Cortex of kidney (tissue), 1 donor: Measurements from ENCODE around the gene LRWD1.
"Not testable (repeated sequence)": the region's sequence is repeated elsewhere in the genome, so short reads cannot be mapped to it uniquely, and the experiment has no call there.

Experiments used
- DNase-seq: peaks from one replicate; lab custom pipeline; 2025; lab: John Stamatoyannopoulos, UW

The LRWD1 gene

DNA sequence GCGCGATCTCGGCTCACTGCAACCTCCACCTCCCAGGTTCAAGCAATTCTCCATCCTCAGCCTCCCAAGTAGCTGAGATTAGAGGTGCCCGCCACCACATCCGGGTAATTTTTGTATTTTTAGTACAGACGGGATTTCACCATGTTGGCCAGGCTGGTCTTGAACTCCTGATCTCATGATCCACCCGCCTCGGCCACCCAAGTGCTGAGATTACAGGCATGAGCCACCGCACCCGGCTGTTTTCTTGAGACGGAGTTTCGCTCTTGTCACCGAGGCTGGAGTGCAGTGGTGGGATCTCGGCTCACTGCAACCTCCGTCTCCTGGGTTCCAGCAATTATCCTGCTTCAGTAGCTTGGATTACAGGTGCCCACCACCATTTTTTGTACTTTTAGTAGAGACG is 33.5 kb downstream of the LRWD1 start:
- DNase-seq: not testable (repeated sequence)

DNA sequence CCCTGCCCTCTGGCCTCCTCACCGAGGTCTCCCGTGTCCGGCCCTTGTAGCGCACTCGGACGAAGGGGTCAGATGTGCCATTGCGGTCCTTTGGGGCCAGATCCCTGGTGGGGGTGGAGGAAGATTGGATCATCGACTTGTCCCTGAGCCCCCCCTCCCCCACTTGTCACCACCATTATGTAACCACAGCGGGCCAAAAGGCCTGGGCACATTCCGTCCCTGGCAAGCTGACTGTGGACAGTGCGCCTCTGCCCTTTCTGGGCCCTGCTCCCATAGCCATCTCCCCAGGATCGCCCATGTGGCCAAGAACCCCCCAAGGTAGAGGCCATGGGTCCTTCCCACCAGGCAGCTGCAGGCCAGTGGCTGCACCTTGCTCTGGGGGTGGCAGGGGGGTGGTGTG is 38.4 kb downstream of the LRWD1 start:
- DNase-seq: not testable (repeated sequence)

DNA sequence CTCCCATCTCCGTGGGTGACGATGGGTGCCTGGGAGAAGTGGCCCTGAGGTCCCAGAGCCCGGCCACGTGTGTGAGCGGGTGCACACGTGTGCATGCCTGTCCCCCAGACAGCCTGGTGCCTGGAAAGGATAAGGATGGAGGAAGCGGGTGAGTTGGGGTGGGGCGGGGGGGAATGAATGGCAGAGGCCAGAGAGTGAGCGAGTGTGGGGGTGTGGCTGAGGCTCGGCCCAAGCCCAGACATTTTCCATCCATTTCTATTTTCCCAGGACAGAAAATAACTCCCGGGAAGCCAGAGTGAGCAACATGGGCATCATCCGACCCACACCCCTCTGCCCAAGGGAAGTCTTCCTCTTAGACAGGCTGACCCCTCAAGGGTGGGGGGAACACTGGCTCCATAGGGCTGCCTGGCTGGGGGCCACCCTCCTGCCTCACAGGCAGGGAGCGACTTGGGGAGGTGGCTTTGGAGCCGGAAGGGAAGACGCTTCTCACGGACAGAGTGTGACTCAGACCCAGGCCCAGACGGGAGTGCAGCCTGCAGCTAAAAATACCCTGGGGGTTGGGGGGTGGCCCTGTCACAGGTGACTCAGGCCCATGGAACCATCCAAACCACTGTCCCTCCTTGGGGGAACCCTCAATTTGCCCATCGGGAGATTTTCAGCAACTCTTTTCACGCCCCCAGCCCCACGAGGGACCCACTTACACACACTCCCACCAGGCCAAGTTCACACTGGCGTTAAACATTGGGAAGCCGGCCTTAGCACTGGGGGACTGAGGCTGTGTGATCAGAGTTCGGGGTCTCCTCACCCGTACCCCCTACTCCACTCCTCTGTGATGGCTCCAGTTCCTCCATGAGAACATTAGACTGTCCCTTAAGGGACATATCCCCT is 40.8 kb downstream of the LRWD1 start:
- DNase-seq: not testable (repeated sequence)

DNA sequence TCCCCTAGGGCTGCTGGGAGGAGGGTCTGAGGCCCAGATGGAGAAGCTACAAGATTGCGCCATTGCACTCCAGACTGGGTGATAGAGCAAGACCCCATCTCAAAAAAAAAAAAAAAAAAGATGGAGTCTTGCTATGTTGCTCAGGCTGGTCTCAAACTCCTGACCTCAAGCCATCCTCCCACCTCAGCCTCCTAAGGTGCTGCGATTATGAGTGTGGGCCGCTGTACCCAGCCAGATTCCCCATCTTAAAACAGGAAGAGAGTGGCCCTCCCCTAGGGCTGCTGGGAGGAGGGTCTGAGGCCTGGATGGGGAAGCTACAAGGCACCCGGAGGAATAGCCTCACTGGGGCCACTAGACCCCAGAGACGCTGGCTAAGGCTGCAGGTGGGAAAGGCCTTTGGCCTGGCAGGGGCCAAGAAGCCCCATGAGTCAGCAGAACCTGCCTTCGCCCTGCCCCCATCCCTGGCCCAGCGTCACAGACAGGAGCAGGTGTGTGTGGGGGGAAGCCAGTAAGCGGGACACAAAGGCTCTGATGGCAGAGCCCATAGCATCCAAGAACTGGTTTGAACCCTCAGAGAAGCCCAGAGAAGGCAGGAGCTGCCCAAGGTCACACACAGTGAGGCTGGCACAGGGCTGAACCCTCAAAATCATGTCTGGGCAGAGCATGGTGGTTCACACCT is 42.8 kb downstream of the LRWD1 start:
- DNase-seq: not testable (repeated sequence)

DNA sequence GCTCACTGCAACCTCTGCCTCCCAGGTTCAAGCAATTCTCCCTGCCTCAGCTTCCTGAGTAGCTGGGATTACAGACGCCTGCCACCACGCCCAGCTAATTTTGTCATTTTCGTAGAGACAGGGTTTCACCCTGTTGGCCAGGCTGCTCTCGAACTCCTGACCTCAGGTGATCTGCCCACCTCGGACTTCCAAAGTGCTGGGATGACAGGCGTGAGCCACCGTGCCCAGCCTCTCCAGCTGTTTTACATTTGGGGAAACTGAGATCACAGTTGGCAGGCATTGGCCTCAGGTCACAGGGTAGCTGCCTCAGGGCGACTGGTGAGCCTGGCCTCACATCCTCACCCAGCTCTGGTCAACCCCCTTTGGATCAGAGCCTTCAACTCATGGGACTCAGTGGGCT is 45.8 kb downstream of the LRWD1 start:
- DNase-seq: not testable (repeated sequence)

DNA sequence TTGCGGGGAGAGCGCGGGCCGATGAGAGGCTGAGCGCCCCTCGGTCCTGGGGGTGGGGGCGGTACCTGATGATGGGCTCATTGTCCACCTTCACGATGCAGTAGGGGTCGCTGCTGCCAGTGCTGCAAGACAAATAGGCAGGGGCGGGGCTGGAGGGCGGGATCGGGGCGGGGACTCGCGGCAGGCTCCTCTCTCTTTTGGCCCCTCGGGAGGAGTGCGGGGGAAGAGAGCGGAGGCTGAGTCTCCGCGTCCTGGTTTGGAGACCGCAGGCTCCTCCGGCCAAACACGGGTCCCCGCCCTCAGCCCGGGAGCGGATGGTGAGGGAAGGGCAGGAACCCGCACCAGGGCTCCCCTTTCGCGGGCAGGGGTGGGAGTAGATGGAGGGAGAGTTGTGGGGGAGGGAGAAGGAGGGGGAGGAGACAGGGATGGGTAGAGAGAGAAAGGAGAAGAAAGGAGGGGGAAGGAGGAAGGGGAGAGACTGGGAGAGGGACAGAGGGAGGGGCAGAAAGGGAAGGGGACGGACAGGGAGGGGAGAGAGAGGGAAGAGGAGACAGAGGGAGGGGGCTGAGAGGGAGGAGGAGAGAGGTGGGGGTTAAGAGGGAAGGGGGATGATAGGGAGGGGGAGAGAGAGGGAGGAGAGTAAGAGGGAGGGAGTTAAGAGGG is 47.2 kb downstream of the LRWD1 start:
- not testable (repeated sequence) for DNase-seq

DNA sequence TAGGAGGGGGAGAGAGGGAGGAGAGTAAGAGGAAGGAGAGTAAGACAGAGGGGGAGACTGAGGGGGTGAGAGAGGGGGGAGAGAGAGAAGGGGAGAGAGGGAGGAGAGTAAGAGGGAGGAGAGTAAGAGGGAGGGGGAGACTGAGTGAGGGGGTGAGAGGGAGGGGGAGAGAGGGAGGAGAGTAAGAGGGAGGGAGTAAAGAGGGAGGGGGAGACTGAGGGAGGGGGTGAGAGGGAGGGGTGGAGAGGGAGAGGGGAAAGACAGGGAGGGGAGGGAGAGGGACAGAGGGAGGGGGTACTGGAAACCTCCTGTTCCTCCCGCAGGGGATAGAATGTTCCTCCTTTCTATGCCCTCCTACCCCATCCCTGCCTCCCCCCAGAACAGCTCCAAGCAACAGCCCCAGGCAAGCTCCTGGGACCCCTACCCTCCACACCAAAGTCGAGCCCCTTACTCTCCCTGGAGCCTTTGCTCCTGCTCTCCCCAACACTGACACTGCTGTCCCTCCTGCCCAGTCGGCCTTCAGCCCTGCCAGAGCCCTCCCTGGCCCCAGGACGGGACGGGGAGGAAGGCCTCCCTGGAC is 47.9 kb downstream of the LRWD1 start:
- not testable (repeated sequence) for DNase-seq

DNA sequence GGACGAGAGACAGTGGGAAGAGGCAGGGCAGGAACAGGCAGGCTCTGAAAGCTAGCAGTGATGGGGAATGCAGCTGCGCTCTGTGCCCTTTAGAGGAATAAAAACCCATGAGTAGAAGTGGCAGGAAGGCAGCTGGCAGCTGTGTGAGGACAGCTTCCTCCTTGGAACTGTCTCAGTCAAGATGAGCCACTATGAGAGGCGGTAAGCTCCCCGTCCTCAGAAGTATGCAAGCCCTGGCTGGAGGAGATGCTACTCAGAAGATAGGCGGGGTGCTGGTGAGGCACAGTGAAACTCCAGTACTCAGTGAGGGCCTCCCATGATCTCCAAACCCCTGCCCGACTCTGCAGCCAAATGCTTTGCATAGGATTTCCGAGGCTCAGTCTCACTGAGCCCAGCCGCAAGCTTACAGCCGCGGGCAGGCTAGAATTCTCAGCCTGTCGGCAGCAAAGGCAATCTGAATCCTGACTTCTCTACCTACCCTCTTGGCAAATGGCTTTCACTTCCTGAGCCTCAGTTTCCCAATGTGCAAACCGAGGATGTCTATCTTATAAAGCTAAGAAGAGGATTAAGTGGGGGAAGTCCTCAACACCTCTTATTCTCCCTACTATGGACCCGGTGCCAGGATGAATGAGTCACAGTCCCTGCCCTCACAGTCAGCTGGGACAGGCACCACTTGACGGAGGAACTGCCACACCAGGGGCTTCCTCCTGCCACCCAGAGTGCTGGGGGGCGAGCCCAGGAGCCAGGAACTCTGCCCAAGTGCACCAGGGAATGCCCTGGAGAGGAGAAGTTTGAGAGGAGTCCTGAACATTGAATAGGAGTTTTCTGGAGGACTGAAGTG is 50.3 kb downstream of the LRWD1 start:
- DNase-seq: not testable (repeated sequence)

DNA sequence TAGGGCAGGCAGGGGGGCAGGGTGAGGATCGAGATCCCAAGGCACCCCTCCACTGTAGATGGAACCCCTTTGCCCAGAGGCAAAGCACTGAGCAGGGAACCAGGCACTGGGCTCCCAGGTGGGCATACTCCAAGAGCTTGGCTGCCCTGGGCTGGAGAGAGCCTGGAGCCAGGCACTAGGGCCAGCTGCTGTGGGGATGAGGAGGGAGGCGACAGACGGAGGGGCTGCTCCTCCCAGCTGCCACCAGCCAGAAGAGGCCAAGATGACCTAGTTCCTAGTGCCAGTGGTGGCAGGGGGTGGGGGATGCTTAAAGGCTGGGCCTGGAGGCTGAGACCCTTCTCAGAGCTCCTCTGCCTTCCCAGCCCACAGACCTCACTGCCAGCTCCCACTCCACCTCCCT is 51.1 kb downstream of the LRWD1 start:
- not testable (repeated sequence) for DNase-seq

DNA sequence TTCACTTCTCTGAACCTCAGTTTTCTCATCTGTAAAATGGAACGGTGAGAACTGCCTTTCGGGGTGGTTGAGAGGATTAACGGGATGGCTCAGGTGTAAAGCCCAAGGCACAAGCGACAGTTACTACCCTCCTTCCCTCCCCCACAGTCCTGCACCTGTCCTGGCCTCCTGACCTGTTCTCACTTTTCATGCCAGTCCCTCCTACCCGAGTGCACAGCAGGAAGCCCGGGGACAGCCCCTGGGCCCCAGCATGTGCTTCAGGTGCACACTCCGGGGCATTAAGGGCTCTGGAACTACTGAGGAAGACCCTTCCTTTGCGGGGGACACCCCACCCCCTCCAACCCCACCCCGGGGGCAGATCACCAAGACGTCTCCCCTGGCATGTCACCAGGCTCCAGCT is 52.2 kb downstream of the LRWD1 start:
- DNase-seq: not testable (repeated sequence)

DNA sequence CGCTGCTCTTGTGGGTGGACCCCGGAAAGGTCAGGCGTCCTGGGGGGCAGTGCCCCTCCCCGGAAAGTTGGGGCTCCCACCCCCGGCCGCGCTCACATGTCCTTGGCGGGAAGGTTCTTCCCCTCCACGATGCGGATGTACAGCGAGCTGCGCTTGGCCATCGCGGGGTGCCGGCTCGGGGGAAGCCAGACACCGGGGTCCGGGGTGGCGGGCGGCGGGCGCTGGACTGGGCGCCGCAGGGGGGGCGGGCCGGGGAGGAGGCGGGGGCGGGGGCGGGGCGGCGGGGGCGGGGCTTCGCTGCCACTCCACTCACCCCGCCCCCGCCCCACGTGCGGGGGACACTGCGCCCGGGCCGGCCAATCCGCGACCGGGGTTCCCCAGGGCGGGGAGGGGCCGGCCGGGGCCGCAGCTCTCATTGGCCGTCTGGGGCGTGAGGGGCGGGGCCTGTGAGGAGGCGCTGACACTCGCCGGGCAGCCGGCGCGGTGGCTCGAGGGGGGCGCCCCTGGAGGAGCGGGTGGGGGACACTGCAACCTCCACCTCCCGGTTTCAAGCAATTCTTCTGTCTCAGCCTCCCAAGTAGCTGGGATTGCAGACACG is 52.9 kb downstream of the LRWD1 start, which contains the start of gene RASA4B:
TSS of gene RASA4B (minus strand) at position 228 of the 598 bp plus-strand sequence. CDS start at position 161, 67 bp downstream.
- DNase-seq: not testable (repeated sequence)

DNA sequence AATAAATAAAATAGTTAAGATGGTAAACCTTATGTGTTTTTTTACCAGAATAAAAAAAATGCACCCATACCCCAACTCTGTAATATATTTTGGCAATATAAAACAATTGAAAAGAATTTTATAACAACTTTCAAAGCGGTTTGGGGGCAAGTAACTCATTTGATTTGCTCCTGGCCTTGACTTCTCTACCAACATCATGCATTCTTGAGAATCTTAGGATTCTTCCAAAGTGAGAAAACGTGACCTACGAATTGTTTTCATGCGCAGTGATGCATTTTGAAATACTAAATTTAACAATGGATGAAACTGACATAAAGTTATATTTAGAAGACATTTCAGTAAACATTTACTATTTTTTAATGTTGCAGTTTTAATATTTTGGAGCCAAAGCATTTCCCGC is 56.0 kb downstream of the LRWD1 start:
- DNase-seq: not testable (repeated sequence)
